Naive thymus-derived CD4-positive, alpha-beta T cell (primary cell): ENCODE measurements around the gene POP7. TPM values are rescaled to one million over a fixed set of nuclear protein-coding genes. Genes with fewer than 3 reads are reported as not detected.

Source experiments
- ATAC-seq: fragments of 150-1000 bp; cut with Tn5 transposase; 2 replicates; pipeline ENCODE4 v1.10.0; 2021; ENCODE audit warnings: mild to moderate bottlenecking, moderate library complexity
- CTCF ChIA-PET: fragments of 350-600 bp; sonication (Branson Sonifier 250); formaldehyde crosslinking; loops from one replicate; lab custom pipeline; 2021; ENCODE audit warnings: antibody characterized with exemption; lab: Charles Lee
- POLR2A ChIA-PET: fragments of 350-600 bp; sonication (Branson Sonifier 250); formaldehyde crosslinking; loops from one replicate; lab custom pipeline; 2021; ENCODE audit warnings: antibody characterized with exemption, inconsistent platforms; lab: Charles Lee
- DNase-seq, 9 donors: peaks; one replicate each; pipeline versions ENCODE4 v3.0.0 to v3.0.0-alpha.2; 2020 to 2022; ENCODE audit warnings: mixed read lengths in 1 of 9
- H3K27ac ChIP-seq: one replicate; pipeline ENCODE4 v1.7.0; 2013; ENCODE audit warnings: mild to moderate bottlenecking, low read depth, low read length, moderate library complexity
- H3K27me3 ChIP-seq, 2 donors: one replicate each; pipeline ENCODE4 v1.7.0; 2013; ENCODE audit warnings: low read length in 2 of 2, mild to moderate bottlenecking in 2 of 2, moderate library complexity in 2 of 2; ENCODE audit not compliant: control insufficient read depth in 2 of 2, insufficient read depth in 2 of 2
- H3K36me3 ChIP-seq, 3 experiments: 1 replicate in 2 of 3; 2 replicates in 1 of 3; pipeline ENCODE4 v1.7.0; 2013; ENCODE audit warnings: low read length in 3 of 3, mild to moderate bottlenecking in 3 of 3, moderate library complexity in 1 of 3; ENCODE audit not compliant: insufficient read depth in 3 of 3, control insufficient read depth in 2 of 3
- H3K4me1 ChIP-seq, 2 donors: one replicate each; pipeline ENCODE4 v1.7.0; 2013; ENCODE audit warnings: low read length in 2 of 2, mild to moderate bottlenecking in 2 of 2, moderate library complexity in 1 of 2; ENCODE audit not compliant: control insufficient read depth in 2 of 2, insufficient read depth in 2 of 2
- H3K4me3 ChIP-seq: 2 replicates; pipeline ENCODE4 v1.7.0; 2013; ENCODE audit warnings: mild to moderate bottlenecking, low read length
- H3K9me3 ChIP-seq, 3 experiments: 1 replicate in 2 of 3; 2 replicates in 1 of 3; pipeline ENCODE4 v1.7.0; 2013; ENCODE audit warnings: low read length in 3 of 3; ENCODE audit not compliant: control insufficient read depth in 2 of 3
- H3K27ac Mint-ChIP-seq, 9 donors: one replicate each; pipeline ENCODE4 v1.8.0; 2020 to 2022; ENCODE audit warnings: mixed read lengths in 9 of 9, mild to moderate bottlenecking in 8 of 9, moderate library complexity in 5 of 9, inconsistent platforms in 2 of 9
- H3K27me3 Mint-ChIP-seq, 5 donors: one replicate each; pipeline ENCODE4 v1.8.0; 2021 to 2022; ENCODE audit warnings: mixed read lengths in 5 of 5, mild to moderate bottlenecking in 1 of 5
- H3K36me3 Mint-ChIP-seq, 5 donors: one replicate each; pipeline ENCODE4 v1.8.0; 2020 to 2022; ENCODE audit warnings: mixed read lengths in 5 of 5, mild to moderate bottlenecking in 3 of 5, inconsistent platforms in 1 of 5
- H3K4me1 Mint-ChIP-seq, 7 donors: one replicate each; pipeline ENCODE4 v1.8.0; 2020 to 2022; ENCODE audit warnings: mixed read lengths in 7 of 7, mild to moderate bottlenecking in 3 of 7, inconsistent platforms in 1 of 7
- H3K4me3 Mint-ChIP-seq, 10 donors: one replicate each; pipeline ENCODE4 v1.8.0; 2020 to 2022; ENCODE audit warnings: mild to moderate bottlenecking in 10 of 10, mixed read lengths in 10 of 10, moderate library complexity in 6 of 10, inconsistent platforms in 2 of 10
- H3K9me3 Mint-ChIP-seq, 11 donors: one replicate each; pipeline ENCODE4 v1.8.0; 2020 to 2022; ENCODE audit warnings: mixed read lengths in 11 of 11, mild to moderate bottlenecking in 4 of 11, inconsistent platforms in 1 of 11, moderate library complexity in 1 of 11
- intact Hi-C, 2 donors: fragments of 100-400 bp; cut with micrococcal nuclease; formaldehyde crosslinking; loops; one replicate each; pipeline ENCODE4 v1.15.1; 2023
- polyA plus RNA-seq, 2 donors: library from polyadenylated mRNA; unstranded; fragments of 300-500 nt; fragmentation: Illumina TruSeq; gene quantifications; one replicate each; pipeline ENCODE4 v1.2.3, GENCODE V29; 2021
- total RNA-seq, 6 experiments: library from RNA in 5 of 6; stranded (reverse) in 5 of 6; gene quantifications; 1 replicate in 5 of 6; 2 replicates in 1 of 6; pipeline ENCODE4 v1.2.3 and lab custom pipeline; 2021 to 2026

Gene POP7
- total and polyA plus RNA-seq, 7 experiments from 2014 or later: 8.9 to 56.4 (median 17.7) TPM

DNA sequence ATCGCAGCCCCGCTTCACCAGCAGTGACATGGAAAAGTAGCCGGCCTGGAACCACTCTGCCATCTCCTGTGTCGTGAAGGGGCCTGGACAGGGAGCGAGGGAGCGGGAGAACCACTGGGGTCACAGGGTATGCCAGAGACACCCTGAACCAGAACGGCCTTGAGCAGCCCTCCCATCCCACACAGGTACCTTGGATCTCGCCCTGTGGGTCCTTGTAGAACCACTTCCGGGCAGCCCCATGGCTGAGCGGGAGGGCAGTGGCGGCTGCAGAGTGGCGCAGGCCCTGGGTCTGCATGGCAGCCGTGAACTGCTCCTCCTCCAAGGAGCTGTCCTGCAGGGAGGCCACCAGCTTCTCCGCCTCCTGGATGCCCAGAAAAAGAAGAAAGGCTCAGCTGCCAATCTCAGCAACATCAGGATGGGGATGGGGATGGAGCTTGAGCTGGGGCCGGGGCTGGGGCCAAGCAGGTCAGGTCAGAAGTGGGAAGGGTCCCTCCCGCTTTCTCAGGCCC is 21.3 kb upstream of the POP7 start:
- DNase-seq (no peak), ATAC-seq (no peak)
- Mint-ChIP-seq H3K27ac (no peak overlapping the region), H3K9me3 (peaks cover 0 to 1% (median 0%) of the 10 kb centered on the region in 11 donors), H3K36me3 (peaks cover 0 to 9% (median 0%) of the 10 kb centered on the region in 5 donors), H3K27me3 (no peaks in the 10 kb centered on the region), H3K4me3 (no peak overlapping the region), H3K4me1 (peaks cover 9 to 38% (median 24%) of the 10 kb centered on the region in 7 donors)
- ChIA-PET POLR2A (no interaction called here), CTCF (interaction anchor here (1.0 kb wide), 1 partner anchor 21 kb away, joined by 3 read pairs; the partner anchor contains the start of gene POP7)
- H3K27ac ChIP-seq: no peak overlapping the region
- H3K4me1 ChIP-seq: peaks cover 0 to 22% of the 10 kb centered on the region in 2 donors
- H3K9me3 ChIP-seq: no peaks in the 10 kb centered on the region
- H3K36me3 ChIP-seq: peaks cover 0 to 95% (median 11%) of the 10 kb centered on the region in 3 experiments
- intact Hi-C loops: no loop called here
- H3K4me3 ChIP-seq: no peak overlapping the region
- no peaks in the 10 kb centered on the region for H3K27me3 ChIP-seq

DNA sequence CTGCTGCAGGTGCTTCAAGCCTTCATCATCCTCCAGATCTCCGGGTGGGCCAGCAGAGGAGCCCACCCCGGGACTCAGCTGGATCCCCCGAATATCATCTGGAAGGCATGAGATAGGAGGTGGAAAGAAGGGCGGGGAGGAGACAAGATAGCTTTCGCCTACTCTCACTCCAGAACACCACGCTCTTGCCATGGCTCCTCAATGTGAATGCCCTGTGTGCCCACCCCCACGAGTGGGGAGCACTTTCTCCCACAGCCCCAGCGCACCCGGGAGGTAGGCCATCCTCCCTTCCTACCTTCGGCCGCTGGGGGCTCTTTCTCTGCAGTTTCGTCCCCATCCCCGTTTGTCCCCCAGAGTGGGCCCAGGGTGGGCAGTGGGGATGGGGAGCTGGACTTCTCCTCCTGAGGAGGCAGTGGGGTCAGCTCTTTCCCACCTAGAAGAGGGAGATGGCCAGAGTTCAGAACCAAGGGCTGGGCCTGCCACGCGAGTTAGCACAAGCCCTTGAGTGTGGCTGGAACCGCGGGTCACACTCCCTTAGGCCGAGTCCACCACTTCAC is 20.8 kb upstream of the POP7 start:
- DNase-seq: no peak
- Mint-ChIP-seq H3K27ac (peak overlapping the region in 2 of 9 donors; percentile 24 to 28), H3K4me3 (no peak overlapping the region), H3K27me3 (no peaks in the 10 kb centered on the region), H3K4me1 (peaks cover 7 to 38% (median 23%) of the 10 kb centered on the region in 7 donors), H3K9me3 (peaks cover 0 to 1% (median 0%) of the 10 kb centered on the region in 11 donors), H3K36me3 (peaks cover 0 to 7% (median 0%) of the 10 kb centered on the region in 5 donors)
- no peak for ATAC-seq
- ChIA-PET CTCF (interaction anchor here (1.0 kb wide), 1 partner anchor 21 kb away, joined by 3 read pairs; the partner anchor contains the start of gene POP7), POLR2A (no interaction called here)
- H3K27ac ChIP-seq: no peak overlapping the region
- H3K36me3 ChIP-seq: peaks cover 0 to 93% (median 11%) of the 10 kb centered on the region in 3 experiments
- H3K27me3 ChIP-seq: no peaks in the 10 kb centered on the region
- peaks cover 0 to 21% of the 10 kb centered on the region in 2 donors for H3K4me1 ChIP-seq
- H3K9me3 ChIP-seq: no peaks in the 10 kb centered on the region
- no peak overlapping the region for H3K4me3 ChIP-seq
- intact Hi-C loops: no loop called here

DNA sequence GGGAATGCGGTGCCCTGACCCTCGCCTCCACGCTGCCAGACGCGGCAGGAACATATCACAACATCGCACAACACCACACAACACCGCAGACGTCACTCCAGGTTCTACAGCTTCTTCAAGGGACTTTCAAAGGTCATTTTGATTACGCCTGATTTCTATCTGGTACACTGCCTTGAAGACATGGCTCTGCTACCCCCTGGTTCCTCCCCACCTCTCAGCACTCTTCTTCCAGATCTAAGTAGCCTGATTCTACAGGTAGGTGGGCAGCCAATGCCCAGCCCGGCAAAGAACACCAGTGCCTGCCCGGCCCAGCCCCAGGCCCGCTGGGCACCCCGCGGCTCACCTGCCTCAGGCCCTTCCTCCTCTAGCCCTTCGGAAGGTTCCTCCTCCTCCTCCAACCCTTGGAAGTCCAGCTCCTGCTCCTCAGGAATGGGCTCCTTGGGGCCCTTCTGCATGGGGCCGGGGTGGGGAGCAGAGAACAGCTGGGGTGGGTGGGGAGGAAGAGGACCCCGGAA is 20.2 kb upstream of the POP7 start:
- H3K27ac Mint-ChIP-seq: peak overlapping the region in 3 of 9 donors; percentile 24 to 60 (median 28)
- H3K36me3 ChIP-seq: peaks cover 0 to 88% (median 11%) of the 10 kb centered on the region in 3 experiments
- ChIA-PET POLR2A (interaction anchor here (0.5 kb wide), 1 partner anchor 235 kb away, joined by 3 read pairs; no protein-coding TSS in a partner anchor), CTCF (interaction anchor here (1.0 kb wide), 1 partner anchor 20 kb away, joined by 3 read pairs; the partner anchor contains the start of gene POP7)
- DNase-seq: no peak
- peaks cover under 1 to 15% of the 10 kb centered on the region in 2 donors for H3K4me1 ChIP-seq
- peaks cover 5 to 34% (median 22%) of the 10 kb centered on the region in 7 donors for H3K4me1 Mint-ChIP-seq
- no peak overlapping the region for H3K4me3 Mint-ChIP-seq
- H3K27me3 ChIP-seq: no peaks in the 10 kb centered on the region
- H3K9me3 ChIP-seq: no peaks in the 10 kb centered on the region
- no peak overlapping the region for H3K4me3 ChIP-seq
- no peaks in the 10 kb centered on the region for H3K27me3 Mint-ChIP-seq
- intact Hi-C loops: no loop called here
- no peak overlapping the region for H3K27ac ChIP-seq
- ATAC-seq: no peak
- H3K9me3 Mint-ChIP-seq: peaks cover 0 to 1% (median 0%) of the 10 kb centered on the region in 11 donors
- H3K36me3 Mint-ChIP-seq: peaks cover 0 to 6% (median 0%) of the 10 kb centered on the region in 5 donors

DNA sequence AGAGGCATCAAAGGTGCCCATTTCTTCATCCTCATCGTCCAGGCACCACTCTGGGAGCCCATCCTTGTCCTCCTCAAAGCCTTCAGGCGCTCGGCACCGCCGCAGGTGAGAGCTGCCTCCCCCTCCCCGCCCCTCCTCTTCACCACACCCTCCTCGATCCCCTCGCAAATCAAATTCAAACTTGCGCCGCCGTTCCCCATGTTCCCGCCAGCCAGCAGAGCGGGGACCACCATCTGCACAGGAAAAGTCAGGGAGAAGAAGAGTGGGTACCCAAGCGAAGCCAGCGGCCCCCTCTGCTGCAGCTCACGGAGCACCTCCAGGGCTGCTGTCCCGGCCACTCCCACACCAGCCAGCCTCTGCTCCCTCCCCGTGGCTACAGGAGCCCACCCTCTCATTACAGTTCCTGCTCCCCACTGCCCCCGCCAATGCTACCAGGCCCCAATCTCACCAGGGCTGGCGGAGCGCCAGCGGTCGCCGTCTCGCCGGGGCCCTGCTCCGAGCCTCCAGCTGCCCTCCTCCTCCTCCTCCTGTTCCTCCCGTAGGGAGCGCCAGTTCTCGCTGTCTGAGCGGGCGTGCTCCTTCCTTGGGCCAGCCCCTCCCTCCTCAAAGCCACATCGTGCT is 19.6 kb upstream of the POP7 start:
- CTCF ChIA-PET: no interaction called here
- Mint-ChIP-seq H3K4me3 (no peak overlapping the region), H3K27ac (peak overlapping the region in 1 of 9 donors; percentile 32), H3K27me3 (no peaks in the 10 kb centered on the region), H3K9me3 (peaks cover 0 to 1% (median 0%) of the 10 kb centered on the region in 11 donors), H3K4me1 (peaks cover 5 to 29% (median 17%) of the 10 kb centered on the region in 7 donors), H3K36me3 (peaks cover 0 to 6% (median 0%) of the 10 kb centered on the region in 5 donors)
- POLR2A ChIA-PET: interaction anchor here (0.5 to 1.8 kb wide), 2 partner anchors 235 to 257 kb away, joined by 3 to 5 read pairs; partner anchors contain the start of genes MEPCE and ZCWPW1
- no peaks in the 10 kb centered on the region for H3K27me3 ChIP-seq
- intact Hi-C loops: no loop called here
- peaks cover 7 to 15% of the 10 kb centered on the region in 2 donors for H3K4me1 ChIP-seq
- no peaks in the 10 kb centered on the region for H3K9me3 ChIP-seq
- no peak for ATAC-seq
- H3K36me3 ChIP-seq: peaks cover 0 to 84% (median 11%) of the 10 kb centered on the region in 3 experiments
- H3K27ac ChIP-seq: no peak overlapping the region
- H3K4me3 ChIP-seq: no peak overlapping the region
- no peak for DNase-seq

DNA sequence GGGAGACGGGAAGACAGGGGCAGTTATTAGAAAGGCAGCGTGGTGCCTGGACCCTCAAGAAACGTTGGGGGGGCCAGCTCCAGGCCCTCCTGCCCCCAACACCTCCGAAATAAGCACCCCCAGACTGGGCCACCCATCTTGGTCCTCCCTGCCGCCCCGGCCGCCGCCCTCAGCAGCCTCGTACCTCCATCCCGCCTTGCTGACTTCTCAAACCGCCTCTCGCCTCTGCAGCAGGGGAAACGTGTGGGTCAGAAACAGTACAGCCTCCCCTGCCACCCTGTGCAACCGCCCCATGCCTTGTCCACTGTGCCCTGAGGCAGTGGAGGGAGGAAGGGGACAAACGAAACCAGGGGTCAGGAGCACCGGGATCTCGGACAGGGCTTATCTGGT is 19.1 kb upstream of the POP7 start:
- DNase-seq (no peak), ATAC-seq (no peak)
- H3K9me3 ChIP-seq: no peaks in the 10 kb centered on the region
- Mint-ChIP-seq H3K9me3 (peaks cover 0 to 1% (median 0%) of the 10 kb centered on the region in 11 donors), H3K4me3 (no peak overlapping the region), H3K27ac (peak overlapping the region in 1 of 9 donors; percentile 32), H3K27me3 (no peaks in the 10 kb centered on the region), H3K36me3 (peaks cover 0 to 7% (median 0%) of the 10 kb centered on the region in 5 donors), H3K4me1 (peaks cover 6 to 31% (median 20%) of the 10 kb centered on the region in 7 donors)
- ChIA-PET CTCF (no interaction called here), POLR2A (interaction anchor here (1.8 kb wide), 1 partner anchor 258 kb away, joined by 5 read pairs; the partner anchor contains the start of genes MEPCE and ZCWPW1)
- H3K4me1 ChIP-seq: peaks cover 8 to 15% of the 10 kb centered on the region in 2 donors
- intact Hi-C loops: no loop called here
- H3K36me3 ChIP-seq: peaks cover 0 to 79% (median 11%) of the 10 kb centered on the region in 3 experiments
- no peak overlapping the region for H3K27ac ChIP-seq
- no peaks in the 10 kb centered on the region for H3K27me3 ChIP-seq
- H3K4me3 ChIP-seq: no peak overlapping the region

DNA sequence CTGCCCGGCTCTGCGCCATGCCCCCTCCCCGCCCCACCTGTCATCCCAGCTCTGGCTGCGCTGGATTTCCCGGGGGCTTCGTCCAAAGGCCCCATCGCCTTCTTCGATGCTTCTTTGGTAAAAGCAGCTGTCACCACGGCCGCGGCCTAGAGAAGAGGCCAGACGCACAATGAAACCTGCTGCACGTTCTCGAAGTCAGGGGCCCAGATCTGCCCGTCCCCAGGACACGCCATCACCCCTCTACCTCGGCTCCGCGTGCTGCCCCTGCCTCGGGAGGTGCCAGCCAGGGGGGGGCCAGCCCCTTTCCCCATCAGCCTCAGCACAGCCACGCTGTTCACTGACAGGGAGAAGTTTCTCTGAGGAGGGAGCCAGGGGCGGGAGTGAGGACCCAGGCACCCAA is 18.7 kb upstream of the POP7 start:
- no peak for ATAC-seq
- no peaks in the 10 kb centered on the region for H3K27me3 ChIP-seq
- H3K36me3 ChIP-seq: peaks cover 0 to 75% (median 8%) of the 10 kb centered on the region in 3 experiments
- POLR2A ChIA-PET: interaction anchor here (1.8 to 2.1 kb wide), 2 partner anchors 10 to 258 kb away, joined by 5 to 10 read pairs; partner anchors contain the start of genes MEPCE and ZCWPW1
- peaks cover 0 to 3% (median 0%) of the 10 kb centered on the region in 11 donors for H3K9me3 Mint-ChIP-seq
- no peak overlapping the region for H3K4me3 ChIP-seq
- CTCF ChIA-PET: no interaction called here
- H3K36me3 Mint-ChIP-seq: peaks cover 0 to 8% (median 0%) of the 10 kb centered on the region in 5 donors
- H3K27ac Mint-ChIP-seq: no peak overlapping the region
- no peak overlapping the region for H3K4me3 Mint-ChIP-seq
- H3K4me1 Mint-ChIP-seq: peaks cover 10 to 33% (median 25%) of the 10 kb centered on the region in 7 donors
- intact Hi-C loops: no loop called here
- H3K9me3 ChIP-seq: no peaks in the 10 kb centered on the region
- H3K4me1 ChIP-seq: peaks cover 13 to 16% of the 10 kb centered on the region in 2 donors
- no peaks in the 10 kb centered on the region for H3K27me3 Mint-ChIP-seq
- H3K27ac ChIP-seq: no peak overlapping the region
- DNase-seq: no peak
